DND-41 (cell line): ENCODE data around the gene SLC25A21.

Experiments used
- CTCF ChIP-seq: IDR thresholded peaks from 2 replicates; pipeline ENCODE4 v1.5.1; 2012; ENCODE audit warnings: borderline replicate concordance, low read length, moderate library complexity, mild to moderate bottlenecking; ENCODE audit not compliant: poor library complexity, severe bottlenecking; ENCODE audit errors: extremely low read depth
- EZH2 ChIP-seq: IDR thresholded peaks from 3 replicates; pipeline ENCODE4 v1.6.1; 2012; ENCODE audit warnings: borderline replicate concordance, low read depth, mild to moderate bottlenecking, moderate library complexity, low read length, inconsistent platforms; ENCODE audit not compliant: severe bottlenecking

DNA sequence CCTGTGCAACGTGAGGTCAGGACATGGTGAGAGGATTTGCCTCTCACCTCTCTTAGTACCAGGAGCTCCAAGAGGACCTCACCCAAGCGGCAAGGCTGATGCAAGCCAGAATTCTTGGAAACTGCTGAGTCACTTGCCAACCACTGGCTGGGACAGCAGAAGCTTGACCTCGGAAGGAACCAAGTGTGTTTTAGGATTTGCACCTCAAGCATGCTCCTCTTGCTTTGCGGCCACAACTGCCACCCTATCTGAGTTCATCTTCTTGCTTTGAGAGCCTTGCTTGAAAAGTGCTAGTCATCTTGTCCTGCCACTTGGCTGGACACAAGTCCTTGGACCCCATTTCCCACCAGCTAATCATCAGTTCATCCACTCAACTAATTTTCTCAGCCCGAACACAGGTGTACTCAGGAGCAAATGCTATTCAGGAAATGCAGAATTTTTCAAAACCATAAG, 195.8 kb downstream of the SLC25A21 start:
- TF ChIP-seq CTCF (no peak), EZH2 (no peak)
